H1 (cell line): Measurements from ENCODE around the gene TMEM178B. TPM values are rescaled to one million over a fixed set of nuclear protein-coding genes. Genes with fewer than 3 reads are reported as not detected.

Source experiments
- CTCF ChIA-PET: fragments of 300-600 bp; sonication (Branson Sonifier 250); formaldehyde crosslinking; loops from one replicate; lab custom pipeline; 2021; ENCODE audit not compliant: partially characterized antibody; lab: Charles Lee
- POLR2A ChIA-PET: fragments of 300-600 bp; sonication (Branson Sonifier 250); formaldehyde crosslinking; loops from one replicate; lab custom pipeline; 2021; ENCODE audit warnings: inconsistent platforms; ENCODE audit not compliant: partially characterized antibody; lab: Charles Lee
- DNase-seq, 2 experiments: peaks; one replicate each; pipeline versions ENCODE4 v3.0.0 to v3.0.0-alpha.2; 2010 to 2022; ENCODE audit warnings: low spot score in 2 of 2, low read depth in 1 of 2, mixed read lengths in 1 of 2
- FAIRE-seq: peaks from 2 replicates; lab custom pipeline; 2011; peaks lifted over from hg19 to GRCh38; lab: Jason Lieb, UNC
- H2AFZ ChIP-seq: 2 replicates; pipeline ENCODE4 v1.8.1; 2012; ENCODE audit warnings: low read length, inconsistent platforms
- H2AK5ac ChIP-seq: 2 replicates; pipeline ENCODE4 v1.6.1; 2013; ENCODE audit warnings: low read depth, low read length
- H2BK120ac ChIP-seq: replicated peaks from 2 replicates; pipeline ENCODE3; 2013; ENCODE audit warnings: low read depth, low read length, inconsistent platforms
- H2BK12ac ChIP-seq: 2 replicates; pipeline ENCODE4 v1.6.1; 2013; ENCODE audit warnings: low read depth, low read length
- H2BK15ac ChIP-seq: 2 replicates; pipeline ENCODE4 v1.6.1; 2013; ENCODE audit warnings: low read length
- H2BK20ac ChIP-seq: 2 replicates; pipeline ENCODE4 v1.6.1; 2013; ENCODE audit warnings: low read length
- H2BK5ac ChIP-seq: 2 replicates; pipeline ENCODE4 v1.6.1; 2013; ENCODE audit warnings: low read depth, low read length
- H3K14ac ChIP-seq: 2 replicates; pipeline ENCODE4 v1.6.1; 2013; ENCODE audit warnings: inconsistent platforms; ENCODE audit not compliant: insufficient read length
- H3K18ac ChIP-seq: 2 replicates; pipeline ENCODE4 v1.6.1; 2013; ENCODE audit warnings: low read length; ENCODE audit errors: extremely low read depth
- H3K23ac ChIP-seq: 2 replicates; pipeline ENCODE4 v1.6.1; 2013; ENCODE audit warnings: inconsistent platforms; ENCODE audit not compliant: insufficient read length
- H3K23me2 ChIP-seq: 2 replicates; pipeline ENCODE4 v1.6.1; 2013; ENCODE audit warnings: low read depth, low read length
- H3K27ac ChIP-seq: 2 replicates; pipeline ENCODE4 v1.6.1; 2011; ENCODE audit warnings: low read depth, low read length, inconsistent platforms
- H3K27me3 ChIP-seq, 4 experiments: replicated peaks in 1 of 4; 1 replicate in 1 of 4; 2 replicates in 3 of 4; pipeline versions ENCODE4 v1.6.1 to v1.8.1; 2011 to 2013; ENCODE audit warnings: low read length in 3 of 4, mild to moderate bottlenecking in 3 of 4, inconsistent platforms in 2 of 4, mixed read lengths in 2 of 4, moderate library complexity in 1 of 4; ENCODE audit not compliant: control insufficient read depth in 3 of 4, insufficient read depth in 3 of 4; ENCODE audit errors: extremely low read depth in 1 of 4
- H3K36me3 ChIP-seq, 4 experiments: 2 replicates each; pipeline versions ENCODE4 v1.6.1 to v1.8.1; 2011 to 2013; ENCODE audit warnings: mild to moderate bottlenecking in 4 of 4, low read length in 3 of 4, moderate library complexity in 2 of 4, control low read depth in 1 of 4, inconsistent platforms in 1 of 4; ENCODE audit not compliant: insufficient read depth in 4 of 4, control insufficient read depth in 2 of 4
- H3K4ac ChIP-seq: replicated peaks from 2 replicates; pipeline ENCODE3; 2013; ENCODE audit warnings: low read length, low read depth, mixed read lengths, inconsistent platforms; ENCODE audit not compliant: insufficient read length
- H3K4me1 ChIP-seq, 4 experiments: replicated peaks in 1 of 4; 1 replicate in 1 of 4; 2 replicates in 3 of 4; pipeline versions ENCODE4 v1.6.1 to v1.8.1; 2011 to 2013; ENCODE audit warnings: low read length in 3 of 4, inconsistent platforms in 2 of 4, mixed read lengths in 1 of 4; ENCODE audit not compliant: insufficient read depth in 4 of 4, control insufficient read depth in 3 of 4
- H3K4me2 ChIP-seq, 2 experiments: 2 replicates each; pipeline versions ENCODE4 v1.6.1 to v1.8.1; 2011 to 2013; ENCODE audit warnings: low read depth in 2 of 2, low read length in 2 of 2, control low read depth in 1 of 2, inconsistent platforms in 1 of 2, mild to moderate bottlenecking in 1 of 2; ENCODE audit not compliant: insufficient read depth in 1 of 2
- H3K4me3 ChIP-seq, 4 experiments: fragments of 200-600, 300-600 bp in 1 of 4; sonication (generic), shearing (Covaris generic), sonication (Bioruptor Twin) in 1 of 4; 2 replicates each; pipeline versions ENCODE4 v1.5.1 to v1.8.1; 2011 to 2016; ENCODE audit warnings: low read length in 4 of 4, low read depth in 3 of 4, control low read depth in 2 of 4, inconsistent platforms in 2 of 4, mild to moderate bottlenecking in 2 of 4, mixed read lengths in 1 of 4, moderate library complexity in 1 of 4; ENCODE audit not compliant: insufficient read depth in 2 of 4; ENCODE audit errors: extremely low read depth in 1 of 4
- H3K56ac ChIP-seq: replicated peaks from 2 replicates; pipeline ENCODE3; 2013; ENCODE audit warnings: low read depth, mild to moderate bottlenecking, mixed read lengths, low read length, inconsistent platforms; ENCODE audit not compliant: insufficient read length
- H3K79me1 ChIP-seq: 2 replicates; pipeline ENCODE4 v1.6.1; 2013; ENCODE audit warnings: low read depth, low read length, control low read depth
- H3K79me2 ChIP-seq, 2 experiments: 2 replicates each; pipeline versions ENCODE4 v1.6.1 to v1.8.1; 2012 to 2013; ENCODE audit warnings: low read length in 2 of 2, mild to moderate bottlenecking in 2 of 2, inconsistent platforms in 1 of 2; ENCODE audit not compliant: insufficient read depth in 2 of 2, control insufficient read depth in 1 of 2
- H3K9ac ChIP-seq, 4 experiments: replicated peaks in 1 of 4; 1 replicate in 1 of 4; 2 replicates in 3 of 4; pipeline versions ENCODE4 v1.6.1 to v1.8.1; 2011 to 2013; ENCODE audit warnings: low read depth in 3 of 4, low read length in 3 of 4, control low read depth in 2 of 4, mild to moderate bottlenecking in 2 of 4, moderate library complexity in 2 of 4, inconsistent platforms in 1 of 4; ENCODE audit errors: extremely low read depth in 1 of 4
- H3K9me3 ChIP-seq, 2 experiments: 2 replicates each; pipeline versions ENCODE4 v1.6.1 to v1.8.1; 2012 to 2013; ENCODE audit warnings: mild to moderate bottlenecking in 2 of 2, moderate library complexity in 2 of 2, control low read depth in 1 of 2, inconsistent platforms in 1 of 2, low read depth in 1 of 2, low read length in 1 of 2, mixed read lengths in 1 of 2; ENCODE audit not compliant: insufficient read depth in 2 of 2
- H4K20me1 ChIP-seq, 2 experiments: replicated peaks in 1 of 2; 2 replicates each; pipeline versions ENCODE3 to v1.8.1; 2011 to 2013; ENCODE audit warnings: inconsistent platforms in 2 of 2, low read length in 2 of 2, mild to moderate bottlenecking in 1 of 2; ENCODE audit not compliant: insufficient read depth in 2 of 2, control insufficient read depth in 1 of 2
- H4K5ac ChIP-seq: 2 replicates; pipeline ENCODE4 v1.6.1; 2013; ENCODE audit warnings: low read length, low read depth, mixed read lengths, inconsistent platforms; ENCODE audit not compliant: insufficient read length
- H4K8ac ChIP-seq: 2 replicates; pipeline ENCODE4 v1.8.0; 2013; ENCODE audit warnings: mild to moderate bottlenecking, moderate library complexity, low read length, inconsistent platforms; ENCODE audit not compliant: insufficient read depth; ENCODE audit errors: extremely low read depth
- H4K91ac ChIP-seq: replicated peaks from 2 replicates; pipeline ENCODE3; 2013; ENCODE audit warnings: low read length, mixed read lengths, inconsistent platforms; ENCODE audit not compliant: insufficient read length
- BCL11A ChIP-seq, 2 experiments: IDR thresholded peaks; one replicate each; pipeline ENCODE4 v1.6.1; 2011; ENCODE audit warnings: low read depth in 2 of 2, low read length in 2 of 2, mild to moderate bottlenecking in 2 of 2
- CHD1 ChIP-seq: IDR thresholded peaks from 2 replicates; pipeline ENCODE4 v1.6.1; 2012; ENCODE audit warnings: low read depth, low read length, improper control_type of control experiment
- CREB1 ChIP-seq: IDR thresholded peaks from 2 replicates; pipeline ENCODE4 v1.6.1; 2012; ENCODE audit warnings: inconsistent platforms
- EZH2 ChIP-seq: fragments of 200-600 bp; sonication (generic); IDR thresholded peaks from 2 replicates; pipeline ENCODE4 v1.7.1; 2012; ENCODE audit warnings: low read depth, mild to moderate bottlenecking, moderate library complexity, low read length, inconsistent platforms; ENCODE audit not compliant: severe bottlenecking
- HDAC2 ChIP-seq, 2 experiments: fragments of 300-600 bp in 1 of 2; sonication (generic) in 1 of 2; IDR thresholded peaks; 2 replicates each; pipeline ENCODE4 v1.6.1; 2011 to 2012; ENCODE audit warnings: low read depth in 2 of 2, low read length in 2 of 2, mild to moderate bottlenecking in 2 of 2, moderate library complexity in 2 of 2, borderline replicate concordance in 1 of 2, inconsistent platforms in 1 of 2
- KDM1A ChIP-seq: fragments of 200-600, 300-600 bp; sonication (generic); IDR thresholded peaks from 2 replicates; pipeline ENCODE4 v1.7.1; 2016; ENCODE audit warnings: mild to moderate bottlenecking, low read length, borderline replicate concordance
- MAFK ChIP-seq: IDR thresholded peaks from 2 replicates; pipeline ENCODE4 v1.6.1; 2012; ENCODE audit warnings: low read depth, mild to moderate bottlenecking, improper control_type of control experiment, low read length
- NRF1 ChIP-seq: IDR thresholded peaks from 2 replicates; pipeline ENCODE4 v1.6.1; 2011; ENCODE audit warnings: mild to moderate bottlenecking, low read depth, low read length, improper control_type of control experiment
- POLR2A ChIP-seq, 2 experiments: IDR thresholded peaks; 1 replicate in 1 of 2; 2 replicates in 1 of 2; pipeline ENCODE4 v1.6.1; 2011; ENCODE audit warnings: low read depth in 2 of 2, low read length in 2 of 2, mild to moderate bottlenecking in 2 of 2; ENCODE audit errors: control extremely low read depth in 1 of 2
- SAP30 ChIP-seq: fragments of 300-600 bp; sonication (generic); IDR thresholded peaks from 2 replicates; pipeline ENCODE4 v1.7.1; 2012; ENCODE audit warnings: low read length, moderate library complexity, mild to moderate bottlenecking, inconsistent platforms; ENCODE audit not compliant: insufficient read depth, insufficient replicate concordance
- SIX5 ChIP-seq: IDR thresholded peaks from 2 replicates; pipeline ENCODE4 v1.6.1; 2011; ENCODE audit warnings: mild to moderate bottlenecking, low read depth, low read length
- TAF7 ChIP-seq: optimal IDR thresholded peaks from 2 replicates; pipeline ENCODE3; 2011; ENCODE audit warnings: low read depth, mild to moderate bottlenecking, inconsistent platforms, low read length, moderate library complexity, borderline replicate concordance
- TCF12 ChIP-seq: IDR thresholded peaks from 2 replicates; pipeline ENCODE4 v1.6.1; 2011; ENCODE audit warnings: low read depth, mild to moderate bottlenecking, low read length
- TEAD4 ChIP-seq: IDR thresholded peaks from 2 replicates; pipeline ENCODE4 v1.6.1; 2012; ENCODE audit warnings: low read depth, low read length, inconsistent platforms, mixed read lengths
- WGBS, 2 experiments: shearing (Covaris generic) in 1 of 2; methylation state at CpG; one replicate each; pipeline versions ENCODE4 v1.1.6 to v1.1.7; 2013 to 2015; ENCODE audit warnings: low lambda C conversion rate in 2 of 2, mixed read lengths in 2 of 2, inconsistent platforms in 1 of 2, low coverage in 1 of 2, missing lambda C conversion rate in 1 of 2; ENCODE audit not compliant: insufficient replicate concordance in 2 of 2, insufficient coverage in 1 of 2, insufficient read length in 1 of 2; ENCODE audit errors: extremely low coverage in 1 of 2, missing lambda C conversion rate in 1 of 2; 5-methylcytosine and 5-hydroxymethylcytosine counted together
- polyA plus RNA-seq, 7 experiments: library from polyadenylated mRNA; depleted of rRNA in 3 of 7; stranded (reverse) in 5 of 7; unstranded in 2 of 7; fragments of >200 nt in 5 of 7; fragments of 200-250 nt in 2 of 7; gene quantifications; 1 replicate in 5 of 7; 2 replicates in 1 of 7; 4 replicates in 1 of 7; pipeline versions ENCODE4 v1.2.1 to v1.2.3, GENCODE V29; 2011 to 2013; ENCODE audit warnings: missing spikeins in 2 of 7, mixed read lengths in 2 of 7
- total RNA-seq: library from RNA; stranded (reverse); fragmentation: NEBNext Ultra II Directional; extraction: Animal tissue kit (Norgen Biotek cat#: 25700); gene quantifications from 2 replicates; pipeline ENCODE4 v1.2.1, GENCODE V29; 2021
- TF ChIP-seq, protein P1 (sequence below): IDR thresholded peaks from 2 replicates; pipeline ENCODE4 v1.6.1; 2012; ENCODE audit warnings: inconsistent platforms

The TMEM178B gene
- total and polyA plus RNA-seq, 2 of the 8 experiments (the other 6 are each of a cell fraction or from before 2014, with no cell fraction given), result 5.3 to 18.1 TPM

DNA sequence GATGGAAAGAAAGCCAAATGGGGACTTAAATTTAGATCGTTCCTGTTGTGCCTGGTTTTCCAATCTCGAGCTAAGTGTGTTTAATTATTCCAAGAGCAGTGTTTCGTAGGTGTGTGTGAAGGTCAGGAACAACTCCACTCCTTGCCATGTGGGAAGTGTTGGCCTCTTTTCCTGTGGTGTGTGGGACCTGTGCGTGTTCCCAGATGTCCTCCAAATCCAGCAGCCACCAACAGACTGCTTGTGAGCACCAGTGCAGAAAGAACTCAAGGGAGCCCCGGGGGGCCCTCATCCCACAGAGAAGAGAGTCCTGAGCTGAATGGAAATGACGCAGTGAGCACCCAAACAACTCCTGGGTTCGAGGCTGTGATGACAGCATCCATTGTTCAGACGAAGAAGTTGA, 227.7 kb downstream of the TMEM178B start:
- H2BK15ac ChIP-seq, result no peak overlapping the region
- no peak overlapping the region for H3K18ac ChIP-seq
- 84% methylated on average over 8 of the region's 8 CpGs; no CpG with 5 or more reads in 1 of the 2 experiments for WGBS, 2 experiments
- FAIRE-seq (no peak), DNase-seq (no peak)
- no peak overlapping the region for H3K23ac ChIP-seq
- no peak overlapping the region for H2AK5ac ChIP-seq
- H3K56ac ChIP-seq, result no peak overlapping the region
- H3K23me2 ChIP-seq, result no peaks in the 10 kb centered on the region
- no peak overlapping the region for H2BK5ac ChIP-seq
- no peak overlapping the region for H3K4me2 ChIP-seq
- H3K9ac ChIP-seq, result no peak overlapping the region
- no peak overlapping the region for H2BK20ac ChIP-seq
- H3K79me1 ChIP-seq, result no peaks in the 10 kb centered on the region
- no peaks in the 10 kb centered on the region for H3K9me3 ChIP-seq
- H3K79me2 ChIP-seq, result no peaks in the 10 kb centered on the region
- no peak overlapping the region for H4K8ac ChIP-seq
- no peak overlapping the region for H4K91ac ChIP-seq
- H3K4me3 ChIP-seq, result no peak overlapping the region
- ChIA-PET CTCF (no interaction called here), POLR2A (no interaction called here)
- no peak overlapping the region for H3K27ac ChIP-seq
- peaks cover 0 to 2% (median 0%) of the 10 kb centered on the region in 4 experiments; a peak in 1 of 7 replicates for H3K4me1 ChIP-seq
- H3K14ac ChIP-seq, result no peak overlapping the region
- no peak overlapping the region for H2BK120ac ChIP-seq
- H2BK12ac ChIP-seq, result no peak overlapping the region
- no peaks in the 10 kb centered on the region for H3K36me3 ChIP-seq
- no peak overlapping the region for H4K5ac ChIP-seq
- no peaks in the 10 kb centered on the region for H4K20me1 ChIP-seq
- H2AFZ ChIP-seq, result no peak overlapping the region
- H3K27me3 ChIP-seq, result no peaks in the 10 kb centered on the region
- no peak overlapping the region for H3K4ac ChIP-seq
- TF ChIP-seq MAFK (no peak), HDAC2 (IDR thresholded peaks at IDR 0.05; ENCODE audit: borderline replicate concordance in 1 of 2, low read depth in 2 of 2, low read length in 2 of 2) (no peak), CHD1 (no peak), SIX5 (no peak), TEAD4 (no peak), TCF12 (no peak), NRF1 (no peak), KDM1A (no peak), TAF7 (no peak), BCL11A (IDR thresholded peaks at IDR 0.05; ENCODE audit: low read depth in 2 of 2, low read length in 2 of 2) (no peak), POLR2A (IDR thresholded peaks at IDR 0.05; ENCODE audit: control extremely low read depth in 1 of 2, low read depth in 2 of 2, low read length in 2 of 2) (no peak), CREB1 (no peak), EZH2 (no peak), SAP30 (no peak)
- TF ChIP-seq, protein P1, sequence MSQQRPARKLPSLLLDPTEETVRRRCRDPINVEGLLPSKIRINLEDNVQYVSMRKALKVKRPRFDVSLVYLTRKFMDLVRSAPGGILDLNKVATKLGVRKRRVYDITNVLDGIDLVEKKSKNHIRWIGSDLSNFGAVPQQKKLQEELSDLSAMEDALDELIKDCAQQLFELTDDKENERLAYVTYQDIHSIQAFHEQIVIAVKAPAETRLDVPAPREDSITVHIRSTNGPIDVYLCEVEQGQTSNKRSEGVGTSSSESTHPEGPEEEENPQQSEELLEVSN, result no peak
